Keratinocyte (primary cell): ENCODE data around the gene ABCC3. TPM values are rescaled to one million over a fixed set of nuclear protein-coding genes. Genes with fewer than 3 reads are reported as not detected.

ENCODE experiments used
- DNase-seq: peaks from one replicate; pipeline ENCODE4 v3.0.0-alpha.2; 2011; ENCODE audit warnings: low read depth, missing footprints, low spot score
- FAIRE-seq: peaks from 2 replicates; lab custom pipeline; 2011; peaks lifted over from hg19 to GRCh38; lab: Jason Lieb, UNC
- H2AFZ ChIP-seq: 2 replicates; pipeline ENCODE4 v1.6.0; 2012; ENCODE audit warnings: low read length, control low read depth, inconsistent platforms; ENCODE audit not compliant: control insufficient read depth
- H3K27ac ChIP-seq: 2 replicates; pipeline ENCODE4 v1.5.1; 2011; ENCODE audit warnings: low read length; ENCODE audit not compliant: control insufficient read depth, insufficient read depth
- H3K27me3 ChIP-seq: 3 replicates; pipeline ENCODE4 v1.6.0; 2011; ENCODE audit warnings: low read length; ENCODE audit not compliant: control insufficient read depth, insufficient read depth; ENCODE audit errors: extremely low read depth
- H3K36me3 ChIP-seq, 2 experiments: 2 replicates in 1 of 2; 3 replicates in 1 of 2; pipeline ENCODE4 v1.5.1; 2011; ENCODE audit warnings: low read length in 2 of 2, mild to moderate bottlenecking in 1 of 2; ENCODE audit not compliant: control insufficient read depth in 2 of 2, insufficient read depth in 2 of 2; ENCODE audit errors: extremely low read depth in 1 of 2
- H3K4me1 ChIP-seq: 3 replicates; pipeline ENCODE4 v1.5.1; 2011; ENCODE audit warnings: low read length; ENCODE audit not compliant: control insufficient read depth, insufficient read depth; ENCODE audit errors: extremely low read depth
- H3K4me2 ChIP-seq: 3 replicates; pipeline ENCODE4 v1.6.0; 2011; ENCODE audit warnings: low read depth, low read length; ENCODE audit not compliant: control insufficient read depth, insufficient read depth; ENCODE audit errors: extremely low read depth
- H3K4me3 ChIP-seq, 3 experiments: fragments of 200-600 bp in 1 of 3; sonication (generic) in 1 of 3; 2 replicates in 2 of 3; 3 replicates in 1 of 3; pipeline ENCODE4 v1.5.1; 2011 to 2016; ENCODE audit warnings: low read length in 3 of 3, mild to moderate bottlenecking in 3 of 3, control low read depth in 2 of 3, inconsistent platforms in 1 of 3, low read depth in 1 of 3, mixed read lengths in 1 of 3, mixed run types in 1 of 3, moderate library complexity in 1 of 3; ENCODE audit not compliant: control insufficient read depth in 2 of 3, insufficient read depth in 2 of 3; ENCODE audit errors: extremely low read depth in 1 of 3
- H3K79me2 ChIP-seq: 2 replicates; pipeline ENCODE4 v1.6.0; 2012; ENCODE audit warnings: low read length; ENCODE audit not compliant: control insufficient read depth, insufficient read depth
- H3K9ac ChIP-seq: 3 replicates; pipeline ENCODE4 v1.6.0; 2011; ENCODE audit warnings: low read length; ENCODE audit not compliant: control insufficient read depth, insufficient read depth; ENCODE audit errors: extremely low read depth
- H3K9me1 ChIP-seq: 3 replicates; pipeline ENCODE4 v1.6.0; 2011; ENCODE audit warnings: low read length; ENCODE audit not compliant: control insufficient read depth, insufficient read depth; ENCODE audit errors: extremely low read depth
- H3K9me3 ChIP-seq: 2 replicates; pipeline ENCODE4 v1.5.1; 2012; ENCODE audit warnings: low read depth, low read length; ENCODE audit not compliant: control insufficient read depth
- H4K20me1 ChIP-seq: 3 replicates; pipeline ENCODE4 v1.6.0; 2011; ENCODE audit warnings: low read length; ENCODE audit not compliant: control insufficient read depth, insufficient read depth; ENCODE audit errors: extremely low read depth
- EZH2 ChIP-seq: IDR thresholded peaks from one replicate; pipeline ENCODE4 v1.6.1; 2012; ENCODE audit warnings: inconsistent platforms, mild to moderate bottlenecking, low read length, moderate library complexity
- dilution Hi-C: fragments of 300-500 bp; cut with MboI; formaldehyde crosslinking; loops from one replicate; pipeline ENCODE4 v1.7.0; 2020; ENCODE audit warnings: low sequenced_read_pairs; ENCODE audit not compliant: extremely low pct_ligation_motif_present
- polyA plus RNA-seq, 5 experiments: library from polyadenylated mRNA; depleted of rRNA in 3 of 5; stranded (reverse) in 3 of 5; stranded (forward) in 1 of 5; unstranded in 1 of 5; fragments of >200 nt; gene quantifications; 1 replicate in 1 of 5; 2 replicates in 3 of 5; 3 replicates in 1 of 5; pipeline versions ENCODE4 v1.2.1 to v1.2.3, GENCODE V29; 2011 to 2012; ENCODE audit warnings: missing spikeins in 2 of 5, low read depth in 1 of 5, low replicate concordance in 1 of 5
- TF ChIP-seq, protein P1 (sequence below), 3 experiments: IDR thresholded peaks in 1 of 3; conservative IDR thresholded peaks in 1 of 3; optimal IDR thresholded peaks in 1 of 3; 2 replicates in 2 of 3; 3 replicates in 1 of 3; pipeline versions ENCODE3 to v1.5.1; 2011; ENCODE audit warnings: low read length in 3 of 3, mild to moderate bottlenecking in 3 of 3, moderate library complexity in 2 of 3, control low read depth in 1 of 3, inconsistent platforms in 1 of 3; ENCODE audit not compliant: insufficient read depth in 2 of 3; ENCODE audit errors: extremely low read depth in 1 of 3

Gene ABCC3
- polyA plus RNA-seq, 1 donor (not counting 4 experiments of a cell fraction or from before 2014, with no cell fraction given): 41.7 TPM

DNA sequence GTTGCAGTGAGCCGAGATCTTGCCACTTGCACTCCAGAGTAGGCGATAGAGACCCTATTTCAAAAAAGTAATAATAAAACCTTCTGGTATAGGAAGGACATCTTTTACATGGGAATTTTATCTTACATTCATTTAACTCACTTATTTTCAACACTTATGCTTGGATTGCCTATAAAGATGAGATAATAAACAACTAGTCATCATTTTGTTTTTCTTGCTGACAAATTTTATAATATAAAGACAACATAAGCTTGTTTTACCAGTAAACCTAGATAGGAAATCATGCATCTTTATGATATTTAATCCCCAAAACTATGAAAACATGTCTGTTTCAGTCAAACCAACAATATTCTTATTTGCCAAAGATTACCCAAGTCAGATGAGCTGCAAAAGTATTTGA lies 17.0 kb downstream of the ABCC3 start:
- Histone ChIP-seq H3K27ac (no peak overlapping the region), H3K4me1 (no peaks in the 10 kb centered on the region), H3K4me2 (no peak overlapping the region), H3K9ac (no peak overlapping the region), H2AFZ (no peak overlapping the region), H3K9me1 (no peaks in the 10 kb centered on the region), H3K9me3 (no peaks in the 10 kb centered on the region), H3K79me2 (peaks cover 5% of the 10 kb centered on the region), H3K36me3 (peaks cover 0 to 5% of the 10 kb centered on the region in 2 experiments), H4K20me1 (no peaks in the 10 kb centered on the region), H3K27me3 (no peaks in the 10 kb centered on the region), H3K4me3 (no peak overlapping the region)
- TF ChIP-seq EZH2: no peak
- TF ChIP-seq, protein P1, sequence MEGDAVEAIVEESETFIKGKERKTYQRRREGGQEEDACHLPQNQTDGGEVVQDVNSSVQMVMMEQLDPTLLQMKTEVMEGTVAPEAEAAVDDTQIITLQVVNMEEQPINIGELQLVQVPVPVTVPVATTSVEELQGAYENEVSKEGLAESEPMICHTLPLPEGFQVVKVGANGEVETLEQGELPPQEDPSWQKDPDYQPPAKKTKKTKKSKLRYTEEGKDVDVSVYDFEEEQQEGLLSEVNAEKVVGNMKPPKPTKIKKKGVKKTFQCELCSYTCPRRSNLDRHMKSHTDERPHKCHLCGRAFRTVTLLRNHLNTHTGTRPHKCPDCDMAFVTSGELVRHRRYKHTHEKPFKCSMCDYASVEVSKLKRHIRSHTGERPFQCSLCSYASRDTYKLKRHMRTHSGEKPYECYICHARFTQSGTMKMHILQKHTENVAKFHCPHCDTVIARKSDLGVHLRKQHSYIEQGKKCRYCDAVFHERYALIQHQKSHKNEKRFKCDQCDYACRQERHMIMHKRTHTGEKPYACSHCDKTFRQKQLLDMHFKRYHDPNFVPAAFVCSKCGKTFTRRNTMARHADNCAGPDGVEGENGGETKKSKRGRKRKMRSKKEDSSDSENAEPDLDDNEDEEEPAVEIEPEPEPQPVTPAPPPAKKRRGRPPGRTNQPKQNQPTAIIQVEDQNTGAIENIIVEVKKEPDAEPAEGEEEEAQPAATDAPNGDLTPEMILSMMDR (optimal IDR thresholded peaks at IDR 0.05 in 1 of 3, IDR thresholded peaks at IDR 0.05 in 1 of 3, conservative IDR thresholded peaks at IDR 0.05 in 1 of 3; ENCODE audit: extremely low read depth in 1 of 3, insufficient read depth in 2 of 3, low read length in 3 of 3): no peak
- DNase-seq: no peak
- dilution Hi-C loops: no loop called here
- no peak for FAIRE-seq

DNA sequence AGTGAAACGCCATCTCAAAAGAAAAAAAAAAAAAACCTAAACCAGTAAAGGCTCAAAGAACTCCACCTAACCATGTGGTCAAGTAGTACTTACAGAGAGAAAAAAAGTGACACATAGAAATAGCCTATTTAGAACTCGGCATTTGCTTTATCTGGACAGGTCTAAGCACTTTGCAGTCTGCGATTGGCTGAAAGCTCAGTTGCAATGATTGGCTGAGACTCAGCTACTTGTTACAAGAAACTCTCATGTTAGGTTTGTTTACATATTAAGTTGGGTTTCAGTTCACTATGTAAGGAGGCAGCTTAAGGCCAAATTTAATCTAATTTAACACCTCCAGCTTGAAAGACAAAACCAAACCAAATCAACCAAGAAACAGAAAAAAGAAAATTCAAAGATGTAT lies 19.1 kb downstream of the ABCC3 start:
- Histone ChIP-seq H3K79me2 (peaks cover 2% of the 10 kb centered on the region), H3K4me3 (no peak overlapping the region), H4K20me1 (no peaks in the 10 kb centered on the region), H3K4me2 (no peak overlapping the region), H3K36me3 (peaks cover 0 to 13% of the 10 kb centered on the region in 2 experiments), H3K9me3 (no peaks in the 10 kb centered on the region), H3K9me1 (no peaks in the 10 kb centered on the region), H2AFZ (no peak overlapping the region), H3K27me3 (no peaks in the 10 kb centered on the region), H3K9ac (no peak overlapping the region), H3K4me1 (no peaks in the 10 kb centered on the region), H3K27ac (no peak overlapping the region)
- TF ChIP-seq, protein P1 (optimal IDR thresholded peaks at IDR 0.05 in 1 of 3, IDR thresholded peaks at IDR 0.05 in 1 of 3, conservative IDR thresholded peaks at IDR 0.05 in 1 of 3; ENCODE audit: extremely low read depth in 1 of 3, insufficient read depth in 2 of 3, low read length in 3 of 3): no peak
- no peak for TF ChIP-seq EZH2
- DNase-seq (no peak), FAIRE-seq (no peak)
- dilution Hi-C loops: no loop called here
